ENCODE data around the gene KLF16.
"Not testable (repeated sequence)": the region's sequence is repeated elsewhere in the genome, so short reads cannot be mapped to it uniquely, and the experiment has no call there.

KLF16 gene

GRCh38 chr19:1863328-1863637 is at the start of gene KLF16:
KLF16 (minus strand) TSS chr19:1863579; CDS start chr19:1863497, 82 bp downstream.
- DNase-seq = no peak

- DNase-seq = no peak
These were observed 49.6 kb upstream of the KLF16 start for GRCh38 chr19:1912760-1913505.

GRCh38 chr19:1911995-1912394 is 48.6 kb upstream of the KLF16 start:
- no peak for DNase-seq

- no peak for DNase-seq
These were observed 47.7 kb upstream of the KLF16 start for GRCh38 chr19:1911098-1911497.

- no peak for DNase-seq
These were observed 46.8 kb upstream of the KLF16 start for GRCh38 chr19:1910177-1910576.

GRCh38 chr19:1909761-1910080 is 46.3 kb upstream of the KLF16 start:
- DNase-seq = no peak

- no peak for DNase-seq
These were observed 44.9 kb upstream of the KLF16 start for GRCh38 chr19:1908364-1908678.

GRCh38 chr19:1907563-1908363 is 44.4 kb upstream of the KLF16 start:
- DNase-seq = no peak

- no peak for DNase-seq
These were observed 43.7 kb upstream of the KLF16 start for GRCh38 chr19:1906985-1907562.

- DNase-seq = no peak
These were observed 42.5 kb upstream of the KLF16 start for GRCh38 chr19:1905863-1906375.

- DNase-seq = peak; percentile 91
These were observed 41.9 kb upstream of the KLF16 start, which contains the start of the genes ADAT3 and SCAMP4 for GRCh38 chr19:1905110-1905862. ADAT3 (plus strand) TSS chr19:1905399; CDS start chr19:1912048, 6,649 bp downstream. SCAMP4 (plus strand) TSS chr19:1905399; CDS start chr19:1915020, 9,621 bp downstream.

GRCh38 chr19:1904860-1905109 is 41.4 kb upstream of the KLF16 start:
- no peak for DNase-seq

GRCh38 chr19:1902923-1903322 is 39.5 kb upstream of the KLF16 start:
- DNase-seq = no peak

GRCh38 chr19:1901940-1902404 is 38.6 kb upstream of the KLF16 start:
- no peak for DNase-seq

- no peak for DNase-seq
These were observed 33.1 kb upstream of the KLF16 start for GRCh38 chr19:1896508-1896907.

GRCh38 chr19:1893791-1894190 is 30.4 kb upstream of the KLF16 start:
- no peak for DNase-seq

- DNase-seq = no peak
These were observed 26.5 kb upstream of the KLF16 start for GRCh38 chr19:1889907-1890306.

GRCh38 chr19:1888385-1888784 is 25.0 kb upstream of the KLF16 start:
- no peak for DNase-seq

- DNase-seq = not testable (repeated sequence)
These were observed 23.0 kb upstream of the KLF16 start for GRCh38 chr19:1886360-1886759.

GRCh38 chr19:1885398-1886119 is 22.2 kb upstream of the KLF16 start, which contains the start of gene ABHD17A:
ABHD17A (minus strand) TSS chr19:1885496; CDS start chr19:1881566, 3,930 bp downstream.
- DNase-seq = peak; percentile 61

- no peak for DNase-seq
These were observed 21.4 kb upstream of the KLF16 start for GRCh38 chr19:1884719-1885334.

GRCh38 chr19:1884291-1884718 is 20.9 kb upstream of the KLF16 start:
- no peak for DNase-seq

Measured in NCI-H1694 (cell line).